IMR-90 (cell line): ENCODE data around the gene PAMR1.

Experiments
- CEBPB ChIP-seq: IDR thresholded peaks from 2 replicates; pipeline ENCODE4 v1.6.1; 2012; ENCODE audit warnings: low read depth, low read length, improper control_type of control experiment
- CHD1 ChIP-seq: IDR thresholded peaks from 2 replicates; pipeline ENCODE4 v1.6.1; 2012; ENCODE audit warnings: low read depth, low read length, improper control_type of control experiment
- CTCF ChIP-seq: conservative IDR thresholded peaks from 2 replicates; pipeline ENCODE4 v1.5.1; 2012; ENCODE audit warnings: mild to moderate bottlenecking, low read depth, low read length, improper control_type of control experiment
- MAFK ChIP-seq: IDR thresholded peaks from 2 replicates; pipeline ENCODE4 v1.6.1; 2012; ENCODE audit warnings: low read depth, low read length, improper control_type of control experiment
- MAZ ChIP-seq: IDR thresholded peaks from 2 replicates; pipeline ENCODE4 v1.6.1; 2012; ENCODE audit warnings: low read depth, mild to moderate bottlenecking, low read length, improper control_type of control experiment, moderate library complexity, borderline replicate concordance
- POLR2A ChIP-seq: IDR thresholded peaks from 2 replicates; pipeline ENCODE4 v1.6.1; 2012; ENCODE audit warnings: mild to moderate bottlenecking, low read depth, low read length
- RAD21 ChIP-seq: IDR thresholded peaks from 2 replicates; pipeline ENCODE4 v1.6.1; 2012; ENCODE audit warnings: low read length, improper control_type of control experiment
- RCOR1 ChIP-seq: IDR thresholded peaks from 2 replicates; pipeline ENCODE4 v1.6.1; 2012; ENCODE audit warnings: mild to moderate bottlenecking, low read length, improper control_type of control experiment; ENCODE audit not compliant: insufficient replicate concordance
- SMC3 ChIP-seq: fragments of 150-350 bp; IDR thresholded peaks from 2 replicates; pipeline ENCODE4 v1.6.1; 2016; ENCODE audit warnings: low read depth, mild to moderate bottlenecking, antibody characterized with exemption, low read length, moderate library complexity

- TF ChIP-seq CTCF (no peak), SMC3 (no peak), MAZ (no peak), CHD1 (no peak), POLR2A (no peak), RAD21 (no peak), MAFK (no peak), RCOR1 (no peak), CEBPB (no peak)
These were observed 101.1 kb downstream of the PAMR1 start for GRCh38 chr11:35424157-35424940.
